HG02884 (cell line): ENCODE results near the gene UCN3.
"Not testable (repeated sequence)": the region's sequence is repeated elsewhere in the genome, so short reads cannot be mapped to it uniquely, and the experiment has no call there.

Experiments used
- ATAC-seq: cut with Tn5 transposase; IDR thresholded peaks from one replicate; pipeline ENCODE4 v1.9.1; 2021; ENCODE audit warnings: mild to moderate bottlenecking, moderate library complexity; ENCODE audit not compliant: unreplicated experiment

The UCN3 gene

DNA sequence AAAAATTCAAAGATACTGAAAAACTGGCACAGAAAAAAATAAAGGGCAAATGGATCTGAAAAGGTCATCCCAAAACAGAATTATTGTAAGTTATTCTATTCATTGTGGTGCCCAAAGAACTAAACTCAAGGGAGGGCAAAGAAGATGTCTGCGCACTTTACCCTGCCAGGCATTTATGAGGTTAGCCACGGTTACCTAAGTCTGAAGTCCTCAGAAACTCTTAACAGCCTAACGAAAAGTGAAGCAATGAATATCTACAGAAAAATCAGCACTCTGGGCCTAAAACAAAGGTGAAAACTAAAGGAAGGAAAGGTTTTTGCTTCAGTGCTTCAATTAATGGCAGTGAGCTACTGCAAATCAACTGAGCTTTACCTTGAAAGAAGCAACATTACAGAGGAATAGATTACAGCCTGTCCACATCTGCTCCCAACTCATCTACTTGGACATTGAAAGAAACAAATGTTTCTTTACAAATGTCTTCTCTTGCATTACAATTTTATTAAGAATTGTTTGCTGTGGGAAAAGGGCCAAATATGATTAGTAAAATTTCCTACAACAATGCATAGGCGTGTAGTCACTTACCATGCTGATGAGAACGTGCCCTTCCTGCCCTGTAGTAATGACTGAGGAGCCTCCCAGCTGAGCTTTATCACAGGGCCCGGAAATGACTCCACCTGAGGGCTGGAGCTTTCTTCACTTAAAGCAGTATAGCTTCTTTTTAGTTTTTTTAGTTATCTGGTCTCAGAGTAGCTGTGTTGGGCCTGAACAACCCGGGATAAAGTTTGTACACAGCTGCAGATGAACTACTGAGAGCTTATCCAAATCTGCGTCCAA lies 39.7 kb downstream of the UCN3 start, which contains the start of gene TUBAL3:
Gene TUBAL3 (minus strand): TSS at position 621 of the 834 bp plus-strand sequence. CDS start 36 bp downstream, at position 585.
- ATAC-seq, result no peak

DNA sequence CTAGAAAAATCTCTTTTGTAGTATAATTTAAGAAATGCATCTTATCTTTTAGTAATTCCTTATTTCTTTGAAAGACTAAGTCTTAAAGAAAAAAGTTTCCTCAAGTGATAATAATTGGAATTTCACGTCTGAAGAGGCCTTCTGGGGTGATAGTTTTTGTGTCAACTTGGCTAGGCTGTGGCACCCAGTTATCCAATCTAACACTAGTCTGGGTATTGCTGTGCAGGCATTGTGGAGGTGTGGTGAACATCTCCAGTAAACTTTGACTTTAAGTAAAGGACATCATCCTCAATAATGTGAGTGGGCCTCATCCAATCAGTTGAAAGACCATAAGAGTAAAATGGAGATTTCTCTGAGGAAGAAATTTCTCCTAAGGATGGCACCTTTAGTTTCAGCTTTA lies 42.2 kb downstream of the UCN3 start:
- no peak for ATAC-seq

DNA sequence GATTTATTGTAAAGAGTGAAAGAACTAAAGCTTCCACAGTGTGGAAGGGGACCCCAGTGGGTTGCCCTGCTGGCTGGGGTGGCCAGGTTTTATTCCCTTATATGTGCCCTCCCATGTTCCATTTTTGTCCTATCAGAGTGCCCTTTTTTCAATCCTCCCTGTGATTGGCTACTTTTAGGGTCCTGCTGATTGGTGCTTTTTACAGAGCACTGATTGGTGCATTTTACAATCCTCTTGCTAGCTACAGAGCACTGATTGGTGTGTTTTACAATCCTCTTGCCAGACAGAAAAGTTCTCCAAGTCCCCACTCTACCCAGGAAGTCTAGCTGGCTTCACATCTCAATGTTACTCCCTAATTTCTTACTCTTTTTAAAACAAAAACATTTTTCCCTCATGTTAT lies 46.0 kb downstream of the UCN3 start:
- not testable (repeated sequence) for ATAC-seq

DNA sequence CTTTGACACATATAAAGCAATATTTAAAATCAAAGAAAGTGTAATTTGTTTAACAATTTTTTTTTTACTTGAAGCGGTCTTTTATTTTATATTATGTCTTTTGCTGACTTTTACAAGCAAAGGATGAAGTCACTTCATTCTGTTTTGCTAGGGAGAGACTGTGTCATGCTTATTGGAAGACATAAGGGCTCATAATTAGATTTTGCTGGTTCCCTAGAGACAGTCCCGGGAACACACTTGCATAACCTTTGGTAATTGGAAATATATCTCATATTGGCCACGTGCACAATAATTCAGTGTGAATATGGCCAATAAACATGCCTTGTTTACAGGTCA lies 47.1 kb downstream of the UCN3 start:
- ATAC-seq, result no peak

DNA sequence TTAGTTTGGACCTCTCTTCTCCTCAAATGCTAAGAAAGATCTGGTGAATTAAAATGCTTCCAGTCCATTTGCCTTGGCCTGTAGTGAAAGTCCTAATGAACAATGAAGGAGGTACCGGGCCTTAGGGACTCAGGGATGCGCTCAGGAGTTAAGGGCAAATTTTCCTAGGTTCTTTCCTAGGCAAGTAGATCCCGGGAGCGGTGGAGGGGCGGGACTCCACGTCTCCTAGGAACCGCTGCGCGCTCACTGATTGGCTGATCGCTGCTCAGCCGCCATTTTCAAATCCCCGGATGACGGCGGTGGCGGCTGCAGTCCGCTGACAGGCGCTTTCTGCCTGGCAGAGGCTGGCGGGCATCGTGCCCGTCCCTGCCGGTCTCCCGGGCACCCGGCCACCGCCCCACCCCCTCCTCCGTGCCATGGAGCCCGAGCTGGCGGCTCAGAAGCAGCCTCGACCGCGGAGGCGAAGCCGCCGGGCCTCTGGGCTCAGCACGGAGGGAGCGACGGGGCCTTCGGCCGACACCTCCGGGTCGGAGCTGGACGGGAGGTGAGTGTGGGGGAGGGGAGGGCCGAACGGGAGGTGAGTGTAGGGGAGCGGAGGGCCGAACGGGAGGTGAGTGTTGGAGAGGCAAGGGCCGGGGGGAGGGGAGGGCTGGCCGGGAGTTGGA lies 47.6 kb downstream of the UCN3 start, which contains the start of gene NET1:
Gene NET1 (plus strand): TSS at position 281 of the 665 bp plus-strand sequence. CDS start 136 bp downstream, at position 417.
- peak; percentile 97 for ATAC-seq

DNA sequence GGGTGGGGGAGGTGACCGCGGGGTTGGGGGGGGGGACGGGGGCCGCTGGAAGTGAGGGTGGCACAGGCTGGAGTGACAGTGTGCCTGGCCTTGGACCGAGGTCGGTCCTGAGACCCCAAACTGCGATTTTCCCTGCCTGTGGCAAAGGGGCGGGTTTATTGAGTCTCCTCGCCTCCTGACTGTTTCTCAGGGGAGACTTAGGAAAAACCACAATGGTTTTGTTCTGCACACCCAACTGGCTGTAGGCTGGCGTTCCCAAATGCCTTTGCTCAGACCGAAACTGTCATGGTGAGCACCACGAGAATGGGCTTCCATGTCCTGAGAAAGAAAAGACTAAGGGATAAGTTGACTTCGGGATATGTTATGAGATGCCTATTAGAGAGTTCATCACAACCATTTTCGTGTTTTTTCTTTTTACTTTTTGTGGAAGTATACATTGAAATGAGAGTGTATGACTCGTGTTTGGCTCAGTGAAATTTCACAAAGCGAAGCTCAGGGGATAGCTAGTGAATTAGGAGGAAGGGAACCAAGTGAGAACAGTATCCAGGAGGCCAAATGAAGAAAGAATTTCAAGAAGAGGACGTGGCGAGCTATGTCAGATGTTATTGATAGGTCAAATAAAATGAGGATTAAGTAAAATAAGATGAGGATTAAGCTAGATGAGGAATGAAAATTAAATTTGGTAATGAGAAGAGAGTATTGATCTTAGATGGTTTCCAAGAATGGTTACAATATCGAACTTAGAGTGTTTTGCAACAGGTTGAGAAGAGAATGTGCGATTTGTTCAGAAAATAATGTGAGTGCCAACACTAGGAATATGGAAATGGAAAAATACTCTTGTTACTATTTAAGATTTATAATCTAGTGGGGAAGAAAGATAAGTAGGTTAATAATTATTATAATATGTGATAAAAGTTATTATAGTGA lies 48.5 kb downstream of the UCN3 start:
- no peak for ATAC-seq

DNA sequence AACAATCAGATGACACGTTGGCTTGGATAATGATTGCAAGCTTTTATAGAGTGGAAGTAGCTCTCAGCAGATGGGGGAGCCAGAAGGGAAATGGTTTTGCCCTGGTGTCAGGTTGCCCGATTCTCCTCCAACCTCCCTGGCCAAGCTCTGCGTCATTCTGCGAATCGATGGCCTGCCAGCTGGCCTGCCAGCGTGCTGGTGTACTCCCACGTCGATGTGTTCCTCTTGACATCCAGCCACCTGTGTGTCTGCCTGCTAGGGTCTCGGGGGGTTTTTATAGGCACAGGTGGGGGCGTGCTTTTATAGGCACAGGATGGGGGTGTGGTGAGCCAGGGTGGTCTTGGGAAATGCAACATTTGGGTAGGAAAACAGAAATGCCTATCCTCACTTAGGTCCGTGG lies 52.2 kb downstream of the UCN3 start:
- ATAC-seq, result no peak

DNA sequence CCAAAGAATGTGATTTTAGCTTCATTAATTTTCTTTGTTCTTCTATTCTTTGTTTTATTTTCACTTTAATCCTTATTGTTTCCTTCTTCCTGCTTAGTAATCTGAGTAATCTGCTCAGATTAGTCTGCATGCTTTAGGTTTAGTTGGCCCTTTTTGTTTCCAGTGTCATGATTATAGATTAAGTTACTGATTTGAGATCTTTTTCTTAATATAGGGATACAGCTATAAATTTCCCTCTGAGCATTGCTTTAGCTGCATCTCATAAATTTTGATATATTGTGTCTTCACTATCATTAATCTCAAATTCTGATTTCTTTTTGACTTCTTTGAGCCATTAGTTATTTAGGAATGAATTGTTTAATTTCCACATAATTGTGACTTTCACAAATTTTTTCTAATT lies 53.8 kb downstream of the UCN3 start:
- no peak for ATAC-seq

DNA sequence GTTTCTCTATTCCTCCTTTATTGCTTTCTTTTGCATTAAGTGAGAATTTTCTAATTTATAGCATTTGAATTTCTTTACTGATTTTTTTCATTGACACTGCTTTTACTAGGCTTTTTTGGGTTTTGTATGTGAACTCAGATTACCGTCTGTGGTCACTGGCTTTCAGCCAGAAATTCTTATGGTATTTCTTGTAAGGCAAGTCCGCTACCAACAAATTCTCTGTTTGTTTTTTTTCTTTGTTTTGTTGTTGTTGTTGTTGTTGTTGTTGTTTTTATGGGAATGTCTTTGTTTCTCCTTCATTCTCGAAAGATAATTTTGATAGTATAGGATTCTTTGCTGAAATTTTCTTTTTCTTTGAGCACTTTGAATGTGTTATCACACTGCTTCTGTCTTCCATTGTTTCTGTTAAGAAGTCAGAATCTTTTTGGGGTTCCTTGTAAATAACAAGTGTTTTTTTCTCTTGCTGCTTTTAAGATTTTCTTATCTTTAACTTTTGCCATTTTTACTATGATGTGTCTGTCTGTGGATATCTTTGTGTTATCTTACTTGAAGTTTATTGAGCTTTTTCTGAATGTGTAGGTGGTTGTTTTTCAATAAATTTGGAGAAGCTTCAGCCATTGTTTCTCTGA lies 54.8 kb downstream of the UCN3 start:
- no peak for ATAC-seq

DNA sequence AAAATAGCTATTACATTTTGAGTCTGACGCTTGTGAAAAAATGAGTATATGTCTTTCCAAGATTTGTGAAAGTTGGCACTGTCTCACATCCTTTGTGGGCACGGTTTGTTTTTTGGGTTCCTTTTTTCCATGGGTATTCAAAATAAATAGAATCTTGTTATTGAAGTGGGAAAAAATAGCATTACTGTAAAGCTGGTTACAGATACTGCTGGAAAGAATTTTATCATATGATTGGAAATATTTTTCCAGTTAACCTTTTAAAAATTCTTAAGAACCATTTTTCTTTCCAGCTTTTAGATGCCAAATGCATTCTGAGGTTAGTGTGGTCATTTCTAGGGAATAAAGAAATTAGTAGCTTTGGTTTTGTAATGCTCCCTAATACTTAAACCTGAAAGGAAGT lies 59.0 kb downstream of the UCN3 start:
- no peak for ATAC-seq
